Skeletal muscle cell (primary cell): ENCODE results near the gene CNNM3.
"Not testable (repeated sequence)": the region's sequence is repeated elsewhere in the genome, so short reads cannot be mapped to it uniquely, and the experiment has no call there.

ENCODE experiments used
- DNase-seq: peaks from one replicate; pipeline ENCODE4 v3.0.0-alpha.2; 2010; ENCODE audit warnings: low read depth
- H3K4me3 ChIP-seq: 2 replicates; pipeline ENCODE4 v1.5.1; 2011; ENCODE audit warnings: low read depth, mild to moderate bottlenecking, control low read depth, low read length, moderate library complexity

CNNM3 gene

DNA sequence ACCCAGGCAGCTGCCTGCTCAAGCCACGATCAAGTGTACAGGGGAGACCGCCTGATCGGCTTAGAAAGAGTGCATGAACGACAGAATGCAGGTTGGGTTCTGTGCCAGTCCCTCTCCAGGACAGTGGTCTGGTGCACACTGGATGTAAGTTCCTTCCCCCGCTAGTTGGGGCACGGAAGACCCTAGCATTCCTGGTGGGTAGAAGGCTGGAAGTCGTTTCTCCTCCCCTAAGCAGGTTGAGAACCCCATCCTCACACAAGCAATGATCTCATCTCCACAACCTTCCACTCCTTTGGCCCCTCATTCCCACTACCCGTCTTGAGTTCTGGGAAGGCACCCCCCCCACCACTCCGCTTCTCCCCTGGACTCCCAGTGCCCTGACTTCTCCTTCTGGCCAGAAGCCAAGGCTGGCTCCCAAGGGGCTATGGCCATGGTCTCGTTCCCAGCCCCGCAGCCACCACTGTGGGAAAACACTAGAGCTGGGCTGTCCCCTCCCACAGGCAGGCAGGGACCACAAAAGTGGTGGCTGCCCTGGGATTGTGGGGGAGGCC lies 43.1 kb downstream of the CNNM3 start:
- no peak for DNase-seq
- no peak overlapping the region for H3K4me3 ChIP-seq

DNA sequence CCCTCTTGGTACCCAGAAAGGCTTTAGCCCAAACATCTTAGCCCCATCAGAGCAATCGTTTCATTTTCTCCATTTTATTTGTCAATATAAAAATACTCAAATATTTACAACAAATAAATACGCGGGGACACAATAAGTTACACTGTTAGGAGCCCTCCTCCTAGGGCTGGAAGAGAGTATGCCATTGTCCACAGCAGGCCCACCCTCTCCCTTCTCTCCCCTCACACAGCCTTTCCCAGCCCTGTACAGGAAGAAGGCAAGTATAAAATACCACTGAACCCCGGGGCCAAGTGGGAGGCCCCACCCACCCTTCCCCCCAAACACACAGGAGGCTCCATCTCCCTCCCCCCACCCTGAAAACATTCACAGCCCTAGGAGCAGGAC lies 43.6 kb downstream of the CNNM3 start:
- DNase-seq, result no peak
- no peak overlapping the region for H3K4me3 ChIP-seq

DNA sequence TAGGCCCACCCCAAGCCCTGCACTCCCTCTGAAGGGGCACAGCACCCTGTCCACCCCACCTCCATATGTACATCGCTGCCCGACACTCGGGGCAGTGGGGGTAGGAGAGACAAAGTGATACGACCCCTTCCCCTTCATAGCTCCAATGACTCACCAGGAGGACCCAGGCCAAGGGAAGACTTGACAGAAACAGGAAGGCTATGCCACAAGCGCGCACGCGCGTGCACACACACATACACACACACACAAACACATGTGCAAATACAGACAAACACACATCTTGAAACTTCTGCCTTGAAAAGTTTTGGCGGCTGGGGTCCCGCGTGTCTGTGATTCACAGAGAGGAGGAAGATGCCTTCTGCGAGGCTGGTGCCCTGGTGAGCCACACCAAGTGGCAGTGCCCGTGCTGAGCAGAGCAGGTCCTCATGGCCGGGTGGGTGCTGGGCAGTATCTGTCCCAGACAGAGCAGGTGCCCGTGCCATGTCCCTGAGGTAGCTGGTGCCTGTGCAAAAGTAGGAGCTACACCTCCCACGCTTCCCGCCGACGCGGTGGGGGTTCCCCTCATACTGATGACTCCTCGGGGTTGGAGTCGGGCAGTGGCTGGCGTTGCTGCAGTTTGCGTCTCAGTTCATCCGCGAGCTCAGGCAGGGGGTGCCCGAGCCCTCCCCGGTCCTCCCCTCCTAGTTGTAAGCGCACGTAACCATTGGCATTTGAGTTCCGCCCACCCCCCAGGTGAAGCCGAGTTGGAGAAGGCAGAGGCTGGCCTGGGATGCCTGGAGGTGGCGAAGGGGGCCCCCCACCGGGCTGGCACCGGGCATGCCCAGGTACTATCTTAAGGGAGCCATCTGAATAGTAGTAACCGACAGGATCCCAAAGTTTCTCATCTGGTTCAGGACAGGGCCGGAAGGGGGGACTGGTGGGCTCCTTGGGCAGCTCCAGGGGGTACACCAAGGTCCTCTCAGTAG lies 44.3 kb downstream of the CNNM3 start:
- DNase-seq, result no peak
- no peak overlapping the region for H3K4me3 ChIP-seq

DNA sequence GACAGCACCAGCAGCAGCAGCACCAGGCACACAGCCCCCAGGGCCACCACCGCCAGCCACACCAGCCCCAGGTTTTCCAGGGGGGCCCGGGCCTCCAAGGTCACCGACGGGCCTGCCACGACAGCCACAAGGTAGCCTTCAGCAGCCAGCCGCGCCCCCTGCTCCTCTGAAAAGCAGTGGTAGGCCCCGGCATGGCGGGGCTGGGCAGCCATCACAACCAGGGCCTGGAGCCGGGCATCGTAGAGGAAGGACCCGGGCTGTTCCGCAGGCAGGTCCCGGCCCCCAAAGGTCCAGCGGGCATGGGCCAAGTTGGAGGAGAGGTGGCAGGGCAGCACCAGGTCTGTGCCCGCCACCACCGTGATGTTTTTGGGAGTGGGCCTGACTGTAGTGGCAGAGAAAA lies 45.0 kb downstream of the CNNM3 start:
- no peak overlapping the region for H3K4me3 ChIP-seq

DNA sequence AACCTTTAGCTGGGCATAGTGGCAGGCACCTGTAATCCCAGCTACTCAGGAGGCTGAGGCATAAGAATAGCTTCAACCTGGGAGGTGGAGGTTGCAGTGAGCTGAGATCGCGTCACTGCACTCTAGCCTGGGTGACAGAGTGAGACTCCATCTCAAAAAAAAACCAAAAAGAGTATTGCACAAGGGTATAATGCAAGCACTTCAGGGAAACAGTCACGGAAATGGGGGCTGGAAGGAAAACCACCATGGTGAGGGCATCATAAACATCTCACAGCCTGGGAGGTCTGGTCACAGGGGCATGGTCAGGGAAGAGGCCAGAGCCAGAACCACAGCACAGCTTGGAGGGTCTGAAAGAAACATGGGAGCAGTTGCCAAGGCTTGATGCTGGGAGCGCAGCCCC lies 47.0 kb downstream of the CNNM3 start:
- H3K4me3 ChIP-seq, DNase-seq: not testable (repeated sequence)

More for the DNA sequence above, 45.0 kb downstream of the CNNM3 start:
- DNase-seq, result no peak

DNA sequence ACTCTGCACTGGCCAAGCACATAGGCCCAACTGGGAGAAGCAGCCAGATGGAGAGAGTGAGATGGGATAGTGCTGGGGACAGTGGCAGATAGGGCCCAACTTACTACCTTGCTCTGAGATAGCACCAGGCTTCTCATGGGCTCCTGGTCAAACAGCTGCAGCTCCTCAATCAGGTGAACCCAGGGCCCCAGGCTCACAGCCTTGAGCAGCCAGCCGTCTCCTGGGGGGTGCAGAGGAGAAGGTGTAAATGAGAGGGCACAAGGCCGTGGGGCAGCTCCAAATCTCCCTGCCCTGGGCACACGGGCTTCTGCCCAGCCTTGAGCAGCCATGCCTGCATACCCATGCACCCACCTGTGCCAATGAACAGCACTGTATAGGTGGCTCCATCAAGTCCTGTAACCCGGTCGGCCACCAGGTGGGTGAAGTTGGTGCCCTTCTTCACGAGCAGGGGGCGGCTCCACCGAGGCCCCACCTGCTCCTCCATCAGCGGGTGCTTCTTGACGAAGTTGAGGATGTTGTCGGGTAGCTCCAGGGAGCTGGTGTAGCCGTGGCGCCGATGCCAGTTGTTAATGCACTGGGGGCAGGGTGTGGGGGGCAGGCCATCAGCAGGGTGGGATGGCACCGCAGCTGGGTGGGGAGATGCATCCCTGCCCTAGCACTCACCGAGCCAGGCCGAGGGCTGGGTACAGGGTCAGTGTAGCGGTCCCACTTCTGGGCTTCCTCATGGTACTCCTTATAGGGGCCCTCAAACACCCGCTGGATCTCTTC lies 47.7 kb downstream of the CNNM3 start:
- H3K4me3 ChIP-seq, result no peak overlapping the region
- DNase-seq, result no peak

DNA sequence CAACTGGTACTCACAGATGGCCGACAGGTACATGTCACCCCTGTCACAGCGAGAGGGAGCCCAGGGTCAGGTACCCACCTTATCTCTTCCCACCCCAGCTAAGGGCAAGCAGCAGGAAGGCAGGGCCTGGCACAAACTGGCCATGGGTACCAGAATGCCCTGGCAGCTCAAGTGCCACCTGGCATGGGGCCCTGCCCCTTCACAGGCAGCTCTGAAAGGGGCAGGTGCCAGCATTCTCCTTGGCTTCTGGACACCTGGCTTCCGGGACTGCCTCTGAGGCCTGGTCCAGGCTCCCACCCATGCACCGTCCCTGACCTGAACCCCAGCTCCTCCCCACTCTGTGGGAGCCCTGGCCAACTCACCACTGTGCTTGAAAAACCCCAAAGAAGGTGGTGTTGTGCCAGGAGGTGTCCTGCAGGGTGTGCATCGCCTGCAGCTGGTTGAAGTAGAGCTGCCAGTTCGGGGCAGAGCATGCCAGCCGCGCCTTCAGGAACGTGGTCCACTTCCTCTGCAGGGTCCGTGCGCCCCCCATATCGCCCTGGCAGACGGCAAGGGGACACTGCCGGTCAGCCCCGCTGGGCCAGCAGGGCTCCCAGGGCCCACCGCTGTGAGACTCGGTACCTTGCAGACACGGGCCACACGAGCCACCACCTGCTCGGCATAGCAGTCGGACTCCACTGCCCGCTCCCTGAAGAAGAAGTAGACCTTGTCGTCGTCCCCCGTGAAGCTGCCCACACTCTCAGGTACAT lies 48.4 kb downstream of the CNNM3 start:
- no peak for DNase-seq

DNA sequence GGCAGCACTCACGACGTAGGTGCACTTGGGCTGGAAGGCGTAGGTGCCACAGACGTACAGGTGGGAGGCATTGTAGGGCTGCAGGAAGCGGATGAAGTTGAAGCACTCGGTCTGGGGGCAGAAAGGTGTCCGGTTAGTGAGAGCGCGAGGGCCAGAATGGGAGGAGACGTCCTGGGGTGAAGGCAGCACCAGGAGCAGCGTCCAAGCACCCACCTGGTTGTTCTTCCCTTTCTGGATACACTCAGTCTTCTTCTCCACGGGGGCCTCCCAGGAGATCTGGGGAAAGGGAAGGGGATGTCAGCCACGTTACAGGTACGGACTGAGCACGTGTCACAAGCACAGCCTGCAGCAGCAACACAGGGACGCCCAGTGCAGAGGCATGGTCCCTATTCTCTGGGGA lies 49.6 kb downstream of the CNNM3 start:
- DNase-seq, result no peak
- no peak overlapping the region for H3K4me3 ChIP-seq

More for the DNA sequence above, 48.4 kb downstream of the CNNM3 start:
- no peak overlapping the region for H3K4me3 ChIP-seq

DNA sequence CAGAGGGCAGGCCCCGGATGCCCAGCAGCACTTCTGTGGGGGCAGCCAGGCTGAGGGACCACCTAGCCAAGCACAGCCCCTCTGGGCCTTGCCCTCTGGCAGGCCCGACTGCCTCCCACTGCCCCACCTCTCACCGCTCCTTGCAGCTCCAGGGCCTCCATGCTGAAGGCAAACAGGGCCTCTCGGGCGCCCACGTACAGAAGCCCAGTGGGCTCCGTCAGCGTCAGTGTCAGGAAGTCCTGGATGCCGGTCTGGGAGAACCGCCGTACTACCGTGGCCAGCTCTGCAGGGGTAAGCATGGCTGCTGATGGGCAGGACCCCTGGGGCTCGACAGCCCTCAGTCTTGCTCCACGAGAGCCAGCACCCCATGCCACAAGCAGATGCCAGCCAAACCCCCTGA lies 50.1 kb downstream of the CNNM3 start:
- no peak overlapping the region for H3K4me3 ChIP-seq
- no peak for DNase-seq

DNA sequence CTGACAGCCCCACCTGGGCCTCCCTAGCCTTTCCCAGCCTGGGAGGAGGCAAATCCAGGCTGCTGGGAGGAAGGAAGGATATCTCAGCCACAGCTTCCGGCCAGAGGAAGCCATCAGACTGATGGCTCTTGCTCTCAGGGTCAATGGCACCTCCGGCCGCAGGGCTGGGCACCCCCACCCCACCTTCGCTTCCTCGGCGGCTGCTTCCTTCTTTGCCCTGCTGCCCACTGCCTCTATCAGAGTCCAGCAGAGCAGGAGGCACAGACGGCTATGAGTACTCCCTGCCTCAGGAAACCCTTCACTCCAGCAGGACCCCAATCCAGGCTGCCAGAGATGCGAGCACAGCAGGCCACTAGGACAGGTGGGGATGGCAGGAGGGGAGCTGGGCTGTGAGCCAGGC lies 50.5 kb downstream of the CNNM3 start:
- peak overlapping the region; percentile 77 for H3K4me3 ChIP-seq
- DNase-seq, result no peak

DNA sequence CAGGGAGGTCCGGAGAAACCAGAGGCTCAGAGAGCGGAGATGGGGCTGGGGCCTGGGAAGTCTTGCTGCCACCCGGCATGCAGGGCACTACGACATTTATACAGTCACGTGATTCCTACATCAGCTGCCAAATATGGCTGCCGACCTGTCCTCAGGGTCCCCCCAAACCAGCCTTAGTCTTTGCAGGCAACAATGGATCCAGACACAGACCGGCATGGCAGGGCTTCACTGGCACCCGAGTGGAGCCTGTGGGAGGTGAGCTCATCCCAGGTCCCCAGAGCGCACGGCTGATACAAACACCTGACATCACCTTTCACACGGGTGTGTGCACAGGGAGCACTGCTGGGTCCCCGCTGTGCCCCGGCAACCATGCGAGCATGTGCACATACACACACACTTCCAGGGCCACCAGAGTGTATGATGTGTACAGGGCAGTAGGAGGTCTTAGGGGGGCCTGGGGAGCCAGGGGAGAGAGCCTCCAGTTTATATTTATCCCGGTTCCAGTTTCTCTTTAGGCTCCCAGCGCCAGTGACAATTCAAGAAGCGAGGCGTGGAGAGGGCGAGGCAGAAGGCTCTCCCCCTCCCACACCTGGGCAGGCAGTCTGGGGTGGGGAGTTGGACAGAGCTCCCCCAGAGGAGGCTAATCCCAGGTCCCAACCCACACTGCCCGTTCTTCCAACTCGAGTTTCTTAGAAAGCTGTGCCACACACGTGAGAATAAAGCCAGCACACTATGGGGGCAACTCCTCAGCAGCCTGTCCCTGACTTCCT lies 51.1 kb downstream of the CNNM3 start:
- H3K4me3 ChIP-seq, result peak overlapping the region; percentile 77

DNA sequence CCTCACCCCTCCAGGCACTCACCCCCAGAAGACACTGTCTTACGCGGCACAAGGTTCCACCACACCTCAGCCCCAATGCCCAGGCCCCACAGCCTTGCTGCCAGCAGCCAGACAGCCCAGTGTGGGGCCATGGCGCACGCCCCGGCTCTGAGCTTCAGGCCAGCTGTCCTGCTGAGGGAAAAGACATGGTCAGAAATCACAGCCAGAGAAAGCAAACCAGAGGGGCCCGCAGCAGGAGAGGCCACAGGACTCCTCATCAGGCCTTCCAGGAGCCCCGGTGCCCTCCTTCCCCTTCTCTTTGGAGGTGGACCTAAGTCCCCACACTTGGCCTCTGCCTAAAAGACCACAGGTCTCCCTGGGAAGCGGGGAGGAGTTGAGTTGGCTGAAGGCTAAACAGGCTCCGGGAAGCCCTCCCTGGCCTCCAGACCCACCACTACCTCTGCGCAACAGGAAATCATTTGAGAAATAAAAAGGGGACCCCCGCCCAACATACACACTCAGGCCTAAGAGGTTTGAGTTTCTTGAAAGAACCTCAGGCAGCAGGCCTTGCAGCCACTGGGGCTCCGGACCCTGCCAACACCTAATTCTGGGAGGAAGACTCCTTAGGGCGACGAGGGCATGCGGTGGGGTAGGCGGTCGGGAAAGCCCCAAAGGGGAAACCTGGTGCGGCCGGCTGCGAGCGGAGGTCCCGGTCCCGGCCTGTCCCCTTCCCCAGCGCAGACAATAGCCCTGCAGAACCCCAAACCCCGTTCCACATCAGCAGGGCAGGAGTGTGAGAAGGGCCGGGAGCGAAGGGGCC lies 51.9 kb downstream of the CNNM3 start:
- DNase-seq, result no peak

More for the DNA sequence above, 51.1 kb downstream of the CNNM3 start:
- no peak for DNase-seq

DNA sequence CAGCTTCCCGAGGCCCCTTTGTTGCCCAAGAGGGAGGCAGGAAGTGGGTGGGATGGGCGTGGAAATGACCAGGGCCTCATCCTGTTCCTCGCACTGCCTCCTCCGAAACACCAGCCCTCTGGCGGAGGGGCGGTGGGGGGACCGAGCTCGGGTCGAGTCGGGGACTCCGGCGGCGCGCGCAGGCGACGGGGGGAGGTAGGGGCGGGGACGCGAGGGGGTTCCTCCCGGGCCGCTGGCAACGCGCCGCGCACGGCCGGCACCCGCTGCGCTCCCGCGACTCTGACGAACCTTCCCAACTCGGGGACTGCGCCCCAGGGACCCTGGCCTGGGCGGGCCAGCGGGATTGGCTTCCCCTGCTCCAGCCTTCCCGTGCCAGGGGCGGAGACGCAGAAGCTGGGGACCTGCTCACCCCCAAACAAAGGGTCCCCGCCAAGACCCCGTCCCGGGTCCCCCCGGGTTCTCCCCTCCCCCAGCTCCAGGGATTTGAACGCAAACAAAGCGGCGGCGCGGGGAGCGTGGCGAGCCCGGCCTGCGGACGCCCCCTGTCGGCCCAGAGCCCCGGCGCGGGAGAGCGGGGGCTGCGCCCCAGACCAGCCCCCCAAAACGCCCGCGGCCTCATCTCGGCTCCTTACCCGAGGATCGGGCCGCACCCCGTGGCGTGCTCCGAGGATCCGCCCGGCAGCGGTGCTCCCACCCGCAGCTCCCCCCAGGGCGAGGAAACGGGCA lies 52.6 kb downstream of the CNNM3 start:
- DNase-seq, result peak; percentile 84
- peak overlapping the region; percentile 77 for H3K4me3 ChIP-seq

More for the DNA sequence above, 51.9 kb downstream of the CNNM3 start:
- peak overlapping the region; percentile 77 for H3K4me3 ChIP-seq

DNA sequence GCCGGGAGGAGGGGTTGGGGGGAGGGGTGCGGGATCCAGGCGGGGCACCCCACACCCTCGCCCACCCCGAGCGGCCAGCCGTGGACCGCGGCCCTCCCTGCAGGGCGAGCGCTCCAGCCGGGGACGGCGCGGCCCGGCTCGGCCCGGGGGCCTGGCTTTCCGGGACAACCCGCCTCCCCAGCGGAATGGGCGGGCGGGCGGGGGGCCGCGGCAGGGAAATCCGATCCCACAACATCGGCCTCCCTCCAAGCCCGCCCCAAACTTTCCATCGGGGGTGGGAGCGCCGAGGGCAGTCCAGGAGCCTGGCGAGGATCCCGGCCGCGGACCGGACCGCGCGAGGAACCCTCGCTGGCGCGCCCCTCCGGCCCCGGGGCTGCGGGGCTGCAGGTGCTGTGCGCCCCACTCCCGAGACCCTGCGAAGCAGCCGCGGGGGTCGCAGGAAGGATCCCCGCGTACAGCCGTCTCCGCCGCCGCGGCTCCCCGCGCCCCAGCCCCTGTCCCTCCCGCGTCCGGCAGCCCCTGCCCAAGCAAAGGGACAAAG lies 53.3 kb downstream of the CNNM3 start:
- H3K4me3 ChIP-seq, result peak overlapping the region; percentile 77
- DNase-seq, result no peak

DNA sequence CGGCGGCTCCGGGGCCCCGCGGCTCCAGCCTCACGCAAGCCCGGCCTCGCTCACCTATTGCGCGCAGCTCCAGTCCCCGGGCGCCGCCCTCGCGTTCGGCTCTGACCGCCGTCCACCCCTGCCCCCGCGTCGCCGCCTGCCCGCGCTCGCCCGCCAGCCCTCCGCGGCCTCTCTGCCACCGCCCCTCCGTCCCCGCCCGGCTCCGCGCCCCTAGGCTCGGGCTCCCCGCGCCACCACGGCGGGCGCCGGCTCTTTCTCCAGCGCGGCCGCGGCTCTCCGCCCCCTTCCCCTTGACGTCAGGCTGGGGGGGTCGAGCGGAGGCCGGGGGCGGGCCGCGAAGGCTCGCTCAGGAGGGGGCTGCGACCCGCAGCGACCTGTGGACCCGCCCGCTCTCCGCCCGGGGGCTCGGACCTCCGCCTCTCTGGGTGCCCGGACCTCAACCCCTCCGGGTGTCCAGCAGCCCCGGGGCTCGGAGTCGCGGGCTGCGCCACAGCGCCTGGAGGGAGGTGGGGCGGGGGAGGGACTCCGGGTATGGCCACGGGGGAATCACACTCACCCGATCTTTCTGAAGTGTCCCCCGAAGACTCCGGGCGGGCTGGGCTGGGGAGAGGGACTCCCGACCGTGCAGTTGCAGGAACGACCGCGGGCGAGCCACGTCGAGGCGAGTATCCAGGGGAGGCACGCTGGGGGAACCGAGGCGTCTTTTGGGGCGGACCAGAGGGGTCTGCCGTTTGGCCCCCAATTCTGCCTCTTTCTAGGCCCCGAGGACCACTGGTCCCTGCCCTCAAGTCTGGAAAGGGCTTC lies 54.0 kb downstream of the CNNM3 start, which contains the start of gene SEMA4C:
SEMA4C (minus strand) TSS at position 259 of the 804 bp plus-strand sequence. CDS start 2,194 bp downstream, outside the sequence.
- DNase-seq, result no peak
- peak within 1 kb of the TSS; percentile 77 for H3K4me3 ChIP-seq

DNA sequence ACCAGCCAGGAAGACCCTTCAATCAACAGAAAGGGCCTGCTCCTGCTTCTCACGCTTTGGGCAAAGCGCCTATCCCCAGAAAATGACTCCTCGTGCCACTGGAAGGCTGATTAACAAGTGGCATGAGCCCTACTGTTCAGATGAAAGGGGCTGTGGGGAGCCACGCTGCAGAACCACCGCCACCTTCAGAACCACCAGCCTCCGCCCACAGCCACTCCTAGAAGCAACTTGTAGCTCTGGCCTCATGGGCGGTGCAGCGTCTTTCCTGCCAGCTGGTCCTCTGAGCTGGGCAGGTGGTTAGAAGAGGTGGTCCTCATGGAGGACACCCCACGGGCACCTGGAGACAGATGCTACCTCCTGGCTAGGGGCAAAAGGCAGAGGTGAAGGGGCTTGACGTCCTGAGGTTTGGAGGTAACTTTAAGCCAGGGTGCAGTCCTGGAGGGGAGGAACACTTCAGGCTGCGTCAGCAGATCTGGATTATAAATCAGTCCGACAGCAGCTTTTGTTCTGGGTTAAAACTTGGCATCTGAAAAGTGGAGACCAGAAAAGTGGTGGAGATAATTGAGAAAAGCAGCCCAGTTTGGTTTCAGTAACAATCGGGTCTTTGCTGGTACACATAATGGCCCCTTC lies 54.7 kb downstream of the CNNM3 start:
- no peak for DNase-seq
- H3K4me3 ChIP-seq, result peak overlapping the region; percentile 77
